GM21528 (cell line): ENCODE results near the gene EPAS1.

Experiments
- ATAC-seq: cut with Tn5 transposase; IDR thresholded peaks from one replicate; pipeline ENCODE4 v1.9.1; 2021; ENCODE audit warnings: mild to moderate bottlenecking, moderate library complexity; ENCODE audit not compliant: unreplicated experiment, low FRiP score

The EPAS1 gene

GRCh38 chr2:46273225-46273863 is 23.9 kb upstream of the EPAS1 start:
- ATAC-seq = no peak

- no peak for ATAC-seq
Measured at GRCh38 chr2:46273919-46274318, 23.3 kb upstream of the EPAS1 start.

- no peak for ATAC-seq
Measured at GRCh38 chr2:46274586-46274985, 22.6 kb upstream of the EPAS1 start.

- no peak for ATAC-seq
Measured at GRCh38 chr2:46275995-46276394, 21.2 kb upstream of the EPAS1 start.

- ATAC-seq = no peak
Measured at GRCh38 chr2:46276642-46277041, 20.6 kb upstream of the EPAS1 start.

- ATAC-seq = no peak
Measured at GRCh38 chr2:46277431-46278190, 19.6 kb upstream of the EPAS1 start.

- ATAC-seq = no peak
Measured at GRCh38 chr2:46278952-46279351, 18.3 kb upstream of the EPAS1 start.

- no peak for ATAC-seq
Measured at GRCh38 chr2:46281939-46282338, 15.3 kb upstream of the EPAS1 start.

GRCh38 chr2:46283693-46284092 is 13.5 kb upstream of the EPAS1 start:
- no peak for ATAC-seq

- ATAC-seq = no peak
Measured at GRCh38 chr2:46284260-46284659, 12.9 kb upstream of the EPAS1 start.

- no peak for ATAC-seq
Measured at GRCh38 chr2:46284796-46285195, 12.4 kb upstream of the EPAS1 start.

- no peak for ATAC-seq
Measured at GRCh38 chr2:46286715-46287114, 10.5 kb upstream of the EPAS1 start.

- ATAC-seq = no peak
Measured at GRCh38 chr2:46290078-46290477, 7.1 kb upstream of the EPAS1 start.

GRCh38 chr2:46293466-46293865 is 3.7 kb upstream of the EPAS1 start:
- ATAC-seq = no peak

- no peak for ATAC-seq
Measured at GRCh38 chr2:46294176-46294836, 2.9 kb upstream of the EPAS1 start.

- ATAC-seq = peak; percentile 19
Measured at GRCh38 chr2:46296216-46296839, 879 bp upstream of the EPAS1 start.

- peak; percentile 27 for ATAC-seq
Measured at GRCh38 chr2:46297546-46298271, 502 bp downstream of the EPAS1 start.

- ATAC-seq = no peak
Measured at GRCh38 chr2:46298272-46298521, 990 bp downstream of the EPAS1 start.

GRCh38 chr2:46298522-46299353 is 1.5 kb downstream of the EPAS1 start:
- ATAC-seq = no peak
